HL-60/S4 treated with retinoic acid at 250 ng/mL for 4 days and 3 days (cell line): Measurements from ENCODE around the gene RTEL1.
"Not testable (repeated sequence)": the region's sequence is repeated elsewhere in the genome, so short reads cannot be mapped to it uniquely, and the experiment has no call there.

Experiments
- in situ Hi-C: fragments of 300-500 bp; cut with MboI; formaldehyde crosslinking; loops from 2 replicates; pipeline ENCODE4 v1.7.0; 2022; ENCODE audit warnings: low sequenced_read_pairs

The RTEL1 gene

DNA sequence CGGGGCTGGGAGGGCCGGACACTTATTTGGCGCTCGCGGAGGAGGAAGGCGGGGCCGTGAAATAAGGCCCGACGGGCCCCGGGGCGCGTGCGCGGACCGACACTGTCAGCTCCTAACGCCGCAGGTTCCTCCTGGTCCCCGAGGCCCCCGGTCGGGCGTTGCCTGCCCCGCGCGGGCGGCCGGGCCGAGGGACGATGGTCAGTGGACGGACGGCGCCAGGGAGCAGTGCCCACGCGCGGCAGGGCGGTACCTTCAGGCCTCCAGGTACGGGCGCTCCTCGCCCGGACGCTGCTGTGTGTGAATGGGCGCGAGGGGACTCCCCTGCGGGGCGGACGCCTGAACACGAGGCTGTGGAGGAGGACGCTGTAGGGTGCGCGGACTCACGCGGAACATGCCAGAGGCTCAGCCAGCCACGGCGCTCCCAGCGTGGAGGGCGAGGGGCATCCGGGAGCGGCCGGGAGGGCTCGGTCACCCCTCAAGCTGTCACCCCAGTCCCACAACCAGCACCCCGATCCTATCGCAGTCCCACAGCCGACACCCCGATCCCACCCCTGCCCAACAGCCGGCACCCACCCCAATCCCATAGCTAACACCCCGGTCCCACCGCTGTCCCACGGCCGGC is 30.9 kb upstream of the RTEL1 start:
- in situ Hi-C loops = no loop called here

DNA sequence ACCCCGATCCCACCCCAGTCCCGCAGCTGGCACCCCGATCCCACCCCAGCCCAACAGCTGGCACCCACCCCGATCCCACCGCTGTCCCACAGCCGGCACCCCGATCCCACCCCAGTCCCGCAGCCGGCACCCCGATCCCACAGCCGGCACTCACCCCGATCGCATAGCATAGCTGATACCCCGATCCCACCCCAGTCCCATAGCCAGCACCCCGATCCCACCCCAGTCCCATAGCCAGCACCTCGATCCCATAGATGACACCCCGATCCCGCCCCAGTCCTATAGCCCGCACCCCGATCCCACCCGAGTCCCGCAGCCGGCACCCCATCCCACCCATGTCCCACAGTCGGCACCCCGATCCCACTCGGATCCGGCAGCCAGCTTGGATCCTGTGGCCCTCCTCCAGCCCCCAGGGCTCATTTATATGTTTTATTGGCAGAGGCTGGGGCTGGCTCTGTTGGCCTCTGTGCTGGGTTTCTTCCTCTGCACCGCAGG is 30.3 kb upstream of the RTEL1 start:
- in situ Hi-C loops = no loop called here

DNA sequence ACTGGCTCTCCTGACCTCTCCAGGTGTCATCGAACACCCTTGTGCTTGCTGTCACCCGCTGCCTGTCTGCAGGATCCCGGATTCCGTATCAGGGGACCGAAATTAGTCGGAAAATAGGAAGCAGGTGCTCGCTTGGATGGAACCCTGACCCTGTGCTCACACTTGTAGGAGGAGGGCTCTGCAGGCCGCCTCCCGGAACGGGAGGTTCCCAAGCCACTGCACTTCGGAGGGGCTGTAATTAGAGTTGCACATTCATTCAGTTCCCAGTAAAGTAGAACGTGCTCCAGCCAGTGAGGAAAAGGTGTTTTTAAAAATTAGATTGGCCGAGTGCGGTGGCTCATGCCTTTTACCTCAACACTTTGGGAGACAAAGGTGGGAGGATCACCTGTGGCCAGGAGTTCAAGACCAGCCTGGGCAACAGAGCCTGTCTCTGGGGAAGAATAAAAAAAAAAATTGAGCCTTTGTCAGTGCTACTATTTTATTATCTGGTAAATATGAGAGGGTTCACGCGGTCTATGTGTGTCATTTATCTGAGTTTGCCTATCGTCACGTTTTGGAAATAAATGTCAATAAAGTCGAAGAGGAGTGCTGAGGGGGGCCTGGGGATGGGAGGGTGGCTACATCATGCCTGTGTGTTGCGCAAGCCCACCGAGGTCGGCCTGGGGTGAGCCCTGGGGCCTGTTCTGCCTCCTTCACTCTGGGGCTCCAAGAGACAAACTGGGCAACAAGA is 29.7 kb upstream of the RTEL1 start:
- in situ Hi-C loops = no loop called here

DNA sequence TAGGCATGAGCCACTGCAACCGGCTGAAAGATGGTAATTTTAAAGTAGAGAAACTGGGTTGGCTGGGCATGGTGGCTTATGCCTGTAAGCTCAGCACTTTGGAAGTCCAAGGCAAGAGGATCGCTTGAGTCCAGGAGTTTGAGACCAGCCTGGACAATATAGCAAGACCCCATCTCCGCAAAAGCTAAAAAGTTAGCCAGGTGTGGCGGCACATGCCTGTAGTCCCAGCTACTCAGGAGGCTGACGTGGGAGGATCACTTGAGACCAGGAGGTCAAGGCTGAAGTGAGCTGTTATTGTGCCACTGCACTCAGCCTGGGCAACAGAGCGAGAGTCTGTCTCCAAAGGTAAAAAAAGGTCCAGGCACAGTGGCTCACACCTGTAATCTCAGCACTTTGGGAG is 27.2 kb upstream of the RTEL1 start:
- in situ Hi-C loops = not testable (repeated sequence)

DNA sequence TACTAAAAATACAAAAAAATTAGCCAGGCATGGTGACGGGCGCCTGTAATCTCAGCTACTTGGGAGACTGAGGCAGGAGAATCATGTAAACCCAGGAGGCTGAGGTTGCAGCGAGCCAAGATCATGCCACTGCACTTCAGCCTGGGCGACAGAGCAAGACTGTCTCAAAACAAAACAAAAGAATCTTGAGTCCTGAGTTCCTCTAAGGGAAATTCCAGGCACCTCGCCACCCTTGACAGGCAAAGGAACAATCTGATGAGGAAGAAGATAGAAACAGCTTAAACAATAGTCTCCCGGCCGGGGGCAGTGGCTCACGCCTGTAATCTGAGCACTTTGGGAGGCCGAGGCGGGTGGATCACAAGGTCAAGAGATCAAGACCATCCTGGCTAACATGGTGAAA is 26.7 kb upstream of the RTEL1 start:
- in situ Hi-C loops = not testable (repeated sequence)

DNA sequence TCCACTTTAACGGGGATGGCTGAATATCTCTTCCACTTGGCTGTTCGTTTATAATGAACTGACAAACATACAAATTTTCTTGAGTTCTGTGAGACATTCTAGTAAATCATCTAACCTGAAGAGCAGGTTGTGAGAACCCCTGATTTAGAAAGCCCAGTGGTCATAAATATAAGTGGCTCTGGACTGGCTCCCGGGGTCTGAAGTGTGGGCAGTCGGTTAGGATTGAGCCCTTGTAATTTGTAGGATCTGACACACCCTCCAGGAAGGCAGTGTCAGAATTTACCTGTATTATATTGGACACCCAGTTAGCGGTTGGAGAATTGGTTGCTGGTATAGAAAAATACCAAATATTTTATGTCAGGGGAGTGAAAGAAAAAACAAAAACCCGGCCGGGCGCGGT is 24.4 kb upstream of the RTEL1 start:
- in situ Hi-C loops = no loop called here

DNA sequence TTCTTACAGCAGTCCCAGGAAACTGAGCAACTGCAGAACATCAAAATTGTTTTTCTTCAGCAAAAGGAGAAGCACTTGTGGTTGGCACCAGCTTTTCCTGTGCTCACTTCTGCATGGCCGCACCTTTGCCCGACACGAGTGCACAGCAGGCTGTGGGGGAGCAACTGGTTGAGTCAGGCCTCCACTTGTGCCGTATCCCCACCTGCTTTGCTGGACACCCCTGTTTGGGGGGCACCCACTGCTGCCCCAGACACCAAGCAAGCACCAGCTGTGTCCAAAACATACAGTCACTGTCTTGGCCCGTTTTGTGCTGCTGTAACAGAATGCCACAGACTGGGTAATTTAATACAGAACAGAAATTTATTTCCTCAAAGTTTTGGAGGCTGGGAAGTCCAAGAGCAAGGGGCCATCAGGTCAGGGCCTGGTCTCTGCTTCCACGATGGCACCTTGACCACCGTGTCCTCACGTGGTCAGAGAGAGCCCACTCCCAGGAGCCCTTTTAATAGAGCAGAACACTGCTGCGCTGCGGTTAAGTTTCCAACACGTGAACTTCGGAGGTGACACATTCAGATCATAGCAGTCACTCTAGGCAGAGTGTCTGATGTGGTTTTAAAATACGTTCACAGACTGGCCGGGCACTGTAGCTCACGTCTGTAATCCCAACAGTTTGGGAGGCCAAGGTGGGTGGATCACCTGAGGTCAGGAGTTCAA is 22.5 kb upstream of the RTEL1 start:
- in situ Hi-C loops = no loop called here

DNA sequence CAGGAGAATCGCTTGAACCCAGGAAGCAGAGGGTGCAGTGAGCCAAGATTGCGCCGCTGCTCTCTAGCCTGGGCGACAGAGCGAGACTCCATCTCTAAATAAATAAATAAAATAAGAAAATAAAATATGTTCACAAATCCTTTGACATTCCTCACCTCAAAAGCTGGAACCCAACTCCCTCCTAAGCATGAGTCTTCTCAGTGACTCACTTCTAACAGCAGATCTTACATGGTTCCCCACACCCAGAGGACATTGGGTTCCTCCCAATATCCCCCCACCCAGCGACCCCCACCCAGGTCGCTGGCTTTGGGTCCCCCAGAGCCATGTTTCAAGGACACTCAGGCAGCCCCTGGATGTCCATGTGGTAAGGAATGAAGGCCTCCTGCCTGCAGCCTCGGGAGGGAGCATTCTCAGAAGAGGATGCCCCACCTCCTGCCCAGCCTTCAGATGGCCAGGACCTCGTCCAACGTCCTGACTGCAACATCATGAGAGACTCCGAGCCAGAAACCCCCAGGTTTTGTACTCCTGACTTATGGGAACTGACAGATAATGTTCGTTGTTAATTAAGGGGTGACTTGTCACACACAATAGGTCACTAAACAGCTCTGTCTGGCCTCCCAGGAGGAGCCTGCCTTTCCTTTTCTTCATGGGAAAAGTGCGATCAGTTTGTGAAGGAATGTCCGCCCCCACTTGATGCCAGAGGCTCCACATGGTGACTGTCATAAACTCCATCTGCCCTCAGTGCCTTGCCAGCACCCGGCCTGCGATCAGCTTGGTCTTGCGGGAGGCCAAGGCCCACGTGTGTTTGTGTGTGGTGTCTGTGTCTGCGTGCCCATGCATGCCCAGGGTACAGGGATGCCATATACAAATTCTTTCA is 21.1 kb upstream of the RTEL1 start:
- in situ Hi-C loops = no loop called here

DNA sequence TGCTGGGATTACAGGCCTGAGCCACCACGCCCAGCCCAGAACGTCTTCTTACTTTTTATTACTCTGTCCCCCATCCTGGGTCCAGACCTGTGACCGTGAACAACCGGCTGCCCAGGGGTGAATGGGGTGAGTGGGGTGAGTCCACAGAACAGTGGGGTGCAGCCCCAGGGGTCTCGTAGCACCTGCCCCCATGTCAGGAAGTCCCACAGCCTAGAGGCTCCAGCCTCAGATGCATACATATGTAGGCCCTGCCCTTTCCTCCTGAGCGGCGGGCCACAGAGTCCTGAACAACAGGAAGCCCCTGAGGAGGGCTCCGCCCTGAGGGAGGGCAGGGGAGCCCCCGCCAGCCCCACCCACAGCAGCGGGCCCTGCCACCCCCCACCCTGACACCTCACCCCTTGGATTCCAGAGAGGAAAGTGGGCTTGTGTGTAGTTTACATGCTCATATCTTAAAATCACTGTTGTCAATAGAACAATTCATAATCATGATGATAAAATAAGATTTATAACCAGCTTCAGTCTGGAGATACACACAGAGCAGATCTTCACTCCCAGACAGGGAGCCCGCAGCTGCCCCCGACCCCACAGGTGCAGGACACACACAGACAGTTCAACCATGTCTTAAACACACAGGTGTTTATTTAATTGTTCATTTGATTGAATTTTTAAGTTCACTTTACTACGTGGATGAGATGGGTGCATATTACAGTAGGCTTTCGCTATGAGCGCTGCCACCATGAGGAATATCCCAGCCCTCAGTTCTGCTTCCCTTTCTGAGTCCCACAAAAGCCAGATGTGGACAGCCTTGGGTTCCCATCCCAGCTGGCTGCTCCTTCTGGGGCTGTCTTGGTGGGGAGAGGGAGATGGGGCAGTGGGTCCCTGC is 18.8 kb upstream of the RTEL1 start:
- in situ Hi-C loops = no loop called here

DNA sequence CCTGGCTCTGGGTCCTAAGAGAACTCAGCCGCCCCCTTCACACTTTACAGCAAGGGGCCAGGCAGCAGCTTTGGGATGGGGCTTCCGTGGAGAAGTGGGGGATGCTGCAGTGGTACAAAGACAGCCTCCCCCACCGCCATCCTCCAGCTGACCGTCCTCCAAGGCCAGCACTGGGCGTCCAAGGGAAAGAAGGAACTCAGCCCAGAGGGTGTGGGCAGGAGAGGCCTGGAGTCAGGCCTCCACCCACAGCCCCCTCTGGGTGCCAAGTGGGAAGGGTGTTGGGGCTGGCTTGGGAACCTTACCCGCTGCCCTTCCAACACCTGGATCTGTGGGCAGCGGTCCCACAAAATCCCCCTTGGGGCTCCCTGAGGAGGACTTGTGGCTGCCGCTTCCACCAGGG is 18.0 kb upstream of the RTEL1 start:
- in situ Hi-C loops = no loop called here

DNA sequence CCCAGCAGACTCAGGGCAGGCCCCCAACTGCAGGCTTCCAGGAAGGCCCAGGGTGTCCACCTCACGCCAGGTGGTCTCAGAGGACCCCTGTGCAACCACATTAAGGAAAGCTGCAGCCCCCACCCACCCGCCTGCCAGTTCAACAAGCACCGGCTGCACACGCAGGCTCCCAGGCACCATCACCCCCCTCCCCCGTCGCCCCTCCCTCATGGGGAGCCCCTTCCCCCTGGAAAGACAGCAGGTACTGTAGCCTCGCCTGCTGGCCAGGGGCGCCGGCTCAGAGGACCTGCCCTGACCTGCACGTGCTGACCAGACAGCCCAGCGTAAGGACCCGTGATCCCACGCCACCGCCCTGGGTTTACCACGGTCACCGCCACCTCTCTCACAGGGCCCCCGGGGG is 17.4 kb upstream of the RTEL1 start:
- in situ Hi-C loops = not testable (repeated sequence)

DNA sequence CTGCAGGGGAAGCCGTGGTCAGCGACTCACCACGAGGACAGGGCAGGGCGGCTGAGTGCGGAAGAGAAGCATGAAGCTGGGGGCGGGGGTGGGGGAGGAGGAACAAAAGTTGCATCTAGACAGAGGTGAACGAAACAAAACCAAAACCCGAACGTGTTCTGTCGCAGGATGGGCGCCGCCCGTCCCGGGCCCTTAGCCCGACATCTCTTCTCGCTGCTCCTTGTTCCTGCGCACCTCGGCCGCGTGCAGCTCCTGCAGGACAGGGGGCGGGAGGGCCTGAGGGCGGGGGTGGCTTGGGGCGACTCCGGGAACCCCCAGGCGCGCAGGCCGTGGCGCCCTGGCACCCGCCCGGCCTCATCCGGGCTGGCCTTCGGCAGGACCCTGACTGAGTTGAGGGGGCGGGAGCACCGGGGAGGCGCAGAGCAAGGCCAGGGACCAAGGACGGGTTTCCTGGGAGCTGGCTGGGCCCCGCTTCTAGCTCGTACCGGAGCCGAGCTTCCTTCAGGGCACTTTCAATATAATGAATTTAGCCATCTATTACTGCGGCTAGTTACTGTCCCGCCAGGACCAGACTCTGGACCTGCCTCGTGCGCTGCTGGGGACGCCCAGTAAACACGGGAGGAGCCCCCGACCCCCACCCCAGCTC is 16.8 kb upstream of the RTEL1 start:
- in situ Hi-C loops = no loop called here

DNA sequence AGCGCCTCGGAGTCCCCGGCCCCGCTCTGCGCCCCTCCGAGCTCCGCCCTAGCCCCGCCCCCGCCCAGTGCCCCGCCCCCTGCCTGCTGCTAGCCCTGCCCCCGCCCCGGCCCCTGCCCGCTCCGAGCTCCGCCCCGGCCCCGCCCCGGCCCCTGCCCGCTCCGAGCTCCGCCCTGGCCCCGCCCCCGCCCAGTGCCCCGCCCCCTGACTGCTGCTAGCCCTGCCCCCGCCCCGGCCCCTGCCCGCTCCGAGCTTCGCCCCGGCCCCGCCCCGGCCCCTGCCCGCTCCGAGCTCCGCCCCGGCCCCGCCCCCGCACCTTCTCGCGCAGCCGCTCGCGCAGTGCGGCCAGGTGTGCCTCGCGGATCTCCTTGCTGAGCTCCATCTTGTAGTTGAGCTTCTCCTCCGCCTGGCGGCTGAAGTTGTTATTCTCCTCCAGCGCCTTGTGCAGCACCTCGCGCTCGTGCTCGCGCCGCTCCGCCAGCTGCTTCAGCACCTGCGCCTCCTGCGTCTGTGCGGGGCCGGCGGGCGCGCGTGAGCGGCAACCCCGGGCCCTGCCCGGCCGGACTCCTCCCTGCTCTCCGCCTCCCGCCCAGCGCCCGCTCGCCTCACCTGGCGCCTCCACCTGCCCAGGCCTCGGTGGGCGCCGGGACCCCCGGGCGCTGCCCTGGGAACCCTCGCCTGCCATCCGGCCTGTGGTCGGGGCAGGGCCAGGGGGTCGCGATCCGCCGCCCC is 16.2 kb upstream of the RTEL1 start:
- in situ Hi-C loops = no loop called here

DNA sequence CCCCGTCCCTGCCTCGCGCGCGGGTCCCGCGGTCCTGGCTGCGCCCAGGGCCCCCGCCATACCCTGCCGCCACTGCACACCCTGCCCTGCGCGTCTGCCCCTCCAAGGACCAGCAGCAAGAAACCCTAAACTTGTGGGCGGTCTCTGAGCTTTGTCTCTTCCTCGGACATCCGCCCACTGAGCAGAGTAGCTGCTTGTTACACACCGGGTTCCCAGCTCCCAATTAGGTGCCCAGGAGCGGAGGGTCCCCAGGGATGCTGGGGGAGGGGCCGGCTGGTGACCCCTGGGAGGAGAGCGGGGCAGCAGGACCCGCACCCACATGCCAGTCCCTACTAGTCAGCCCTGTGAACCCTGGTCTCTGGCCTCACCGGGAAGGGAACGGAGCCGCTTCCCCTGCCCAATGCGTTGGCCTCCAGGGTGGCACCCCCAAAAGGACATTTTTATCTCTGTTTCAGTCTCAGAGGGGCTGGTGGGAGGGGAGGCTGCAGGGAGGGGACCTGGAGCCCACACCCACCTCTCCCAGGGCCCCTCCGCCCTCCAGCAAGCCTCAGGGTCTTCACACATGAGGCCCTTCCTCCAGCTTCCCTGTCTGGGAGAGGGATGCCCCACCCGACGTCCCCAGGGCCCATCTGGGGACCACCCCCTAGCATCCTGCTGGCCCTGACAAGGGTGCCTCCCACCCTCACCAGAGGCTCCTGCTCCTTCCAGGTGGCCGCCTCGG is 15.4 kb upstream of the RTEL1 start:
- in situ Hi-C loops = no loop called here

DNA sequence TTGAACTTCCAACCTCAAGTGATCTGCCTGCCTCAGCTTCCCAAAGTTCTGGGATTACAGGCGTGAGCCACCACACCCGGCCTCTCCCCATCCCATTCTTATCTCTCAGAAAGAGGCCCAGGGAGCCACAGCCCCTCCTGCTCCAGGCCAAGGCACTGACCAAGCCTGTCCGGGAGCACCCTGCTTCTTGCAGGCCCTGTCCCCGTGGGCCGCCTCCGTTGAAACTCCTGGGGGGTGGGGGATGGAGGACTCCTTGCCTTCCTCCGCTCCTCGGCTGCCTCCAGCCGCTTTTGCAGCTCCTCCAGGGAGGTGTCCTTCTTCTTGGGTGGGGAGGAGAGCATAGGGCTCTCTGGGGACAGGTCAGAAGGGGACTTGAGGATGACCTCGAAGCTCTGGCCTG is 14.6 kb upstream of the RTEL1 start:
- in situ Hi-C loops = no loop called here

DNA sequence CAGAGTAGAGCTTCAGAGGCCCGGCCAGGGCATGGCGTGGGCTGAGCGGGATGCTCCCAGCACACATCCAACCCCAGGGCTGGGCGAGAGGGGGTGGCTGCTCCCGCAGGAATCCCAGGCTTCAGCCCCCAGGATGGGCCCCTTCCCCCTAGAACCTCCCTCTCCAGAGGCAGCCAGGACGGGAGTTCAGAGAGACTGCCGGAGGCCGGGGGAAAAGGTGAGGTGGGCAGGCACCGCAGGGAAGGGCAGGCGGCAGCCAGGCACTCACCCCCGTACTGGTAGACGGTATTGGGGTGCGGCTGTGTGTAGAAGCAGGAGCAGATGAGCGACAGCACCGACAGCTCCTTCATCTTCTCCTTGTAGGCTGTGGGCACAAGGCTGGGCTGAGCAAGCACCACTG is 14.2 kb upstream of the RTEL1 start:
- in situ Hi-C loops = no loop called here

DNA sequence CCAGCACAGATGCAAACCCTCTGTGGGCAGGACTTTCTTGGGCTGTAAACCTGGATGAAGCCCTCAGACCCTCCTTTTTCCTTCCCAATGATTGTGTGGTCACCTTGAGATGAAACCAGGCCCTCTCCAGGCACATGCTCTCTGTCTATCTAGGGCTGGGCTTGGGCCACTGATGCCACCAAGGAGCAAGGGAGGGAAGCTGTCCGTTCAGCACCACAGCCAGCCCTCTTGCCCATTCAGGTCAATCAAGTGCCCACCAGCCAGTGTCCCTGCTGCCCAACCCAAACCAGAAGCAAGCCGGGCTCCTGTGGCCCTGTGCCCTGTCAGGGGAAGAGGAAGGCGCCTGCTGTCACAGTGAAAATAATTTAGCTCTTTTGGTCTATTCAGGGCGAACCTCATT is 12.9 kb upstream of the RTEL1 start:
- in situ Hi-C loops = no loop called here

DNA sequence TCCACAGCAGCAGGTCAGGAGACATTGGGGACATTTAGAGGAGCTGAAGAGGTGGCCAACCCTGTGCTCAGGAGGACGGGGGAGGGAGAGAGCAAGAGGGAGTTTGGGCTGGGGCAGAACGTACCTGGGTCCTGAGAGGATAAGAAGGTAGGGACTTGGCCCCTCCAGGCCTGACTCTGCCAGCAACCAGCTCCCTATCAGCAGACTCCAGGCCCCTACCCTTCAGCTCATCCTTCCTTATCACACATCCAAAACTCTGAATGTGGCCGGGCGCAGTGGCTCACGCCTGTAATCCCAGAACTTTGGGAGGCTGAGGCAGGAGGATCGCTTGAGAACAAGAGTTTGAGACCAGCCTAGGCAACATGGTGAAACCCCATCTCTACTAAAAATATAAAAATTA is 9.9 kb upstream of the RTEL1 start:
- in situ Hi-C loops = no loop called here
